A549 (cell line): Measurements from ENCODE around the gene AP5S1. TPM values are rescaled to one million over a fixed set of nuclear protein-coding genes. Genes with fewer than 3 reads are reported as not detected.
A peak's percentile ranks its signal among the peaks of the same experiment; 100 is the strongest.

Experiments used
- ATAC-seq, 2 experiments: fragments of 200-7000 bp in 1 of 2; fragments of >200 bp in 1 of 2; cut with Nextera tagmentation in 1 of 2; cut with Tn5 transposase in 1 of 2; 3 replicates each; pipeline versions ENCODE4 v1.8.0 to v1.9.1; 2018 to 2020; ENCODE audit warnings: mild to moderate bottlenecking in 1 of 2, moderate library complexity in 1 of 2
- CTCF ChIA-PET: fragments of 300-600 bp; sonication (Branson Sonifier 250); formaldehyde crosslinking; extraction: SDS; loops from one replicate; lab custom pipeline; 2021; ENCODE audit warnings: antibody characterized with exemption, inconsistent platforms; lab: Yijun Ruan, JAX
- POLR2A ChIA-PET: fragments of 350-600 bp; formaldehyde crosslinking; extraction: SDS; loops from one replicate; lab custom pipeline; 2021; ENCODE audit warnings: antibody characterized with exemption, inconsistent platforms; lab: Yijun Ruan, JAX
- DNase-seq, 2 experiments: peaks; one replicate each; pipeline versions ENCODE4 v3.0.0 to v3.0.0-alpha.2; 2011 to 2016; ENCODE audit warnings: low read depth in 1 of 2, low spot score in 1 of 2
- FAIRE-seq: peaks from 2 replicates; lab custom pipeline; 2011; peaks lifted over from hg19 to GRCh38; lab: Jason Lieb, UNC
- H3K27ac ChIP-seq, 2 experiments: fragments of >200 bp; sonication (Bioruptor Twin); formaldehyde crosslinking; 3 replicates each; pipeline ENCODE4 v1.5.1; 2016 to 2017
- H3K4me1 ChIP-seq: fragments of >200 bp; sonication (Bioruptor Twin); formaldehyde crosslinking; 3 replicates; pipeline ENCODE4 v1.6.1; 2016
- H3K4me2 ChIP-seq: fragments of >200 bp; sonication (Bioruptor Twin); formaldehyde crosslinking; 3 replicates; pipeline ENCODE4 v1.6.1; 2016
- H3K4me3 ChIP-seq: fragments of >200 bp; sonication (Bioruptor Twin); formaldehyde crosslinking; 3 replicates; pipeline ENCODE4 v1.5.1; 2016
- H3K9me3 ChIP-seq: fragments of >200 bp; sonication (Bioruptor Twin); formaldehyde crosslinking; 3 replicates; pipeline ENCODE4 v1.6.1; 2016
- CBX8 ChIP-seq: fragments of 200-600 bp; sonication (generic); IDR thresholded peaks from 2 replicates; pipeline ENCODE4 v1.6.1; 2016
- EHF ChIP-seq: fragments of 250-450 bp; sonication (Bioruptor Pico); IDR thresholded peaks from 2 replicates; pipeline ENCODE4 v1.5.0; 2020; ENCODE audit warnings: mild to moderate bottlenecking
- GATA3 ChIP-seq: IDR thresholded peaks from 2 replicates; pipeline ENCODE4 v1.6.1; 2012; ENCODE audit warnings: borderline replicate concordance
- HES2 ChIP-seq: fragments of >200 bp; sonication (Bioruptor Twin); formaldehyde crosslinking; IDR thresholded peaks from 2 replicates; pipeline ENCODE4 v1.6.1; 2016
- HMGXB4 ChIP-seq: fragments of 250-450 bp; sonication (Bioruptor Pico); IDR thresholded peaks from 2 replicates; pipeline ENCODE4 v1.5.0; 2021; ENCODE audit warnings: mild to moderate bottlenecking, moderate library complexity, borderline replicate concordance
- HOXA7 ChIP-seq: fragments of 250-450 bp; sonication (Bioruptor Pico); IDR thresholded peaks from 2 replicates; pipeline ENCODE4 v1.5.0; 2020; ENCODE audit warnings: mild to moderate bottlenecking, moderate library complexity
- JUN ChIP-seq, 2 experiments: fragments of >200 bp; sonication (Bioruptor Twin); formaldehyde crosslinking; IDR thresholded peaks; 2 replicates in 1 of 2; 3 replicates in 1 of 2; pipeline ENCODE4 v1.6.1; 2016 to 2017
- MAFK ChIP-seq: fragments of 450-650 bp; IDR thresholded peaks from 2 replicates; pipeline ENCODE4 v1.6.1; 2014; ENCODE audit not compliant: partially characterized antibody
- MAX ChIP-seq: IDR thresholded peaks from 2 replicates; pipeline ENCODE4 v1.6.1; 2012
- MYC ChIP-seq: IDR thresholded peaks from 2 replicates; pipeline ENCODE4 v1.6.1; 2012; ENCODE audit warnings: mild to moderate bottlenecking, inconsistent platforms, low read length, improper control_type of control experiment, borderline replicate concordance
- NR3C1 ChIP-seq: fragments of >200 bp; sonication (Bioruptor Twin); formaldehyde crosslinking; IDR thresholded peaks from 3 replicates; pipeline ENCODE4 v1.6.1; 2017
- PBX3 ChIP-seq: IDR thresholded peaks from 2 replicates; pipeline ENCODE4 v1.6.1; 2012
- PHF8 ChIP-seq: fragments of 200-600 bp; sonication (generic); IDR thresholded peaks from 2 replicates; pipeline ENCODE4 v1.6.1; 2016; ENCODE audit warnings: low read depth, mild to moderate bottlenecking, antibody characterized with exemption, moderate library complexity, borderline replicate concordance
- TP53 ChIP-seq: fragments of 250-450 bp; sonication (Bioruptor Pico); IDR thresholded peaks from 2 replicates; pipeline ENCODE4 v1.5.0; 2021; ENCODE audit warnings: mild to moderate bottlenecking, moderate library complexity
- ZFP36 ChIP-seq: fragments of 450-650 bp; IDR thresholded peaks from 2 replicates; pipeline ENCODE4 v1.6.1; 2014; ENCODE audit warnings: borderline replicate concordance; ENCODE audit not compliant: partially characterized antibody
- WGBS: methylation state at CpG from one replicate; pipeline ENCODE4 v1.1.6; 2017; ENCODE audit errors: missing lambda C conversion rate; 5-methylcytosine and 5-hydroxymethylcytosine counted together
- polyA plus RNA-seq, 4 experiments: library from polyadenylated mRNA; depleted of rRNA in 3 of 4; stranded (reverse); fragments of >200 nt; fragmentation: RNase III in 1 of 4; extraction: RNeasy Plus Mini Kit Qiagen cat#74134 plus additional on column Dnase treatment in 1 of 4; gene quantifications; 2 replicates in 3 of 4; 3 replicates in 1 of 4; pipeline ENCODE4 v1.2.3, GENCODE V29; 2011 to 2017

AP5S1 gene
- polyA plus RNA-seq, 2 of the 4 experiments (the other 2 are of a cell fraction) = 10.2 to 19.9 TPM

GRCh38 chr20:3797592-3798372 is 22.6 kb upstream of the AP5S1 start:
- peak; percentile 72 for FAIRE-seq
- TF ChIP-seq MAFK = peak; percentile 85
- no peak for TF ChIP-seq ZFP36
- TF ChIP-seq GATA3 = no peak
- TF ChIP-seq PBX3 = no peak
- Histone ChIP-seq H3K4me3 (peak overlapping the region; percentile 84), H3K4me2 (peak overlapping the region; percentile 84), H3K4me1 (peaks cover 55% of the 10 kb centered on the region), H3K9me3 (no peaks in the 10 kb centered on the region), H3K27ac (peak overlapping the region; percentile 98 to 99)
- POLR2A ChIA-PET = interaction anchor here (0.6 to 2.2 kb wide), 2 partner anchors 13 to 14 kb away, joined by 3 to 36 read pairs; no protein-coding TSS in a partner anchor
- WGBS = 30% methylated on average over 19 of the region's 19 CpGs
- CTCF ChIA-PET = interaction anchor here (0.6 to 3.3 kb wide), 2 partner anchors 11 to 274 kb away, joined by 3 to 29 read pairs; partner anchors contain the start of gene CENPB
- DNase-seq = no peak
- ATAC-seq = no peak

- peak overlapping the region; percentile 84 for H3K4me2 ChIP-seq
- 84% methylated on average over 5 of the region's 5 CpGs for WGBS
- ChIA-PET POLR2A (no interaction called here), CTCF (no interaction called here)
- H3K27ac ChIP-seq = peak overlapping the region; percentile 98 to 99
- ATAC-seq (no peak), FAIRE-seq (no peak)
- peaks cover 58% of the 10 kb centered on the region for H3K4me1 ChIP-seq
- no peaks in the 10 kb centered on the region for H3K9me3 ChIP-seq
- peak overlapping the region; percentile 84 for H3K4me3 ChIP-seq
- no peak for TF ChIP-seq PHF8
- no peak for TF ChIP-seq HMGXB4
- no peak for TF ChIP-seq ZFP36
- TF ChIP-seq EHF (CRISPR knock-in tag) = no peak
- no peak for TF ChIP-seq MYC
- TF ChIP-seq NR3C1 = no peak
- TF ChIP-seq CBX8 = no peak
- TF ChIP-seq, all 56 proteins: peak for 0
- no peak for DNase-seq
Measured at GRCh38 chr20:3798373-3798768, 22.0 kb upstream of the AP5S1 start.

GRCh38 chr20:3798908-3799248 is 21.5 kb upstream of the AP5S1 start:
- CTCF ChIA-PET = interaction anchor here (1.9 kb wide), 1 partner anchor 56 kb away, joined by 8 read pairs; no protein-coding TSS in a partner anchor
- WGBS = 100% methylated on average over 3 of the region's 3 CpGs
- FAIRE-seq = no peak
- H3K9me3 ChIP-seq = no peaks in the 10 kb centered on the region
- TF ChIP-seq JUN (IDR thresholded peaks at IDR 0.05) (peak in 1 of 2 experiments; percentile 37; a peak in 1 of 5 replicates), TP53 (CRISPR knock-in tag) (no peak), MAX (peak; percentile 23; the same call in 1 of the 2 replicates)
- H3K4me1 ChIP-seq = peaks cover 58% of the 10 kb centered on the region
- peak overlapping the region; percentile 98 to 99 for H3K27ac ChIP-seq
- ATAC-seq = no peak
- POLR2A ChIA-PET = no interaction called here
- H3K4me3 ChIP-seq = peak overlapping the region; percentile 84; the same call in 2 of the 3 replicates
- no peak for DNase-seq
- peak overlapping the region; percentile 84 for H3K4me2 ChIP-seq

GRCh38 chr20:3800256-3800877 is 20.0 kb upstream of the AP5S1 start:
- ATAC-seq = no peak
- 91% methylated on average over 18 of the region's 18 CpGs for WGBS
- TF ChIP-seq GATA3 = no peak
- no peak for TF ChIP-seq PHF8
- no peak for TF ChIP-seq HES2
- no peak for TF ChIP-seq HOXA7
- TF ChIP-seq CBX8 = no peak
- TF ChIP-seq, all 56 proteins: peak for 0
- Histone ChIP-seq H3K9me3 (no peaks in the 10 kb centered on the region), H3K4me2 (no peak overlapping the region; the same call in 2 of the 3 replicates), H3K4me1 (peaks cover 64% of the 10 kb centered on the region), H3K27ac (peak overlapping the region in 1 of 2 experiments; percentile 98; a peak in 3 of 6 replicates), H3K4me3 (no peak overlapping the region)
- DNase-seq (no peak), FAIRE-seq (peak; percentile 28)
- CTCF ChIA-PET = interaction anchor here (1.2 to 1.9 kb wide), 4 partner anchors 53 to 100 kb away, joined by 3 to 8 read pairs (median 4); no protein-coding TSS in a partner anchor
- POLR2A ChIA-PET = interaction anchor here (1.2 kb wide), 1 partner anchor 11 kb away, joined by 3 read pairs; no protein-coding TSS in a partner anchor
